PC-3 (cell line): Measurements from ENCODE around the gene EXOC8.

Source experiments
- CTCF ChIP-seq: fragments of 300-600 bp; sonication (generic); conservative IDR thresholded peaks from 2 replicates; pipeline ENCODE4 v1.5.1; 2017; ENCODE audit warnings: antibody characterized with exemption, low read depth, mild to moderate bottlenecking, low read length
- EZH2 ChIP-seq: fragments of 300-600 bp; sonication (generic); IDR thresholded peaks from one replicate; pipeline ENCODE4 v1.6.1; 2017; ENCODE audit warnings: antibody characterized with exemption, mild to moderate bottlenecking, low read length; ENCODE audit not compliant: unreplicated experiment
- EZH2phosphoT487 ChIP-seq: fragments of 300-600 bp; sonication (generic); IDR thresholded peaks from 2 replicates; pipeline ENCODE4 v1.6.1; 2018; ENCODE audit warnings: mild to moderate bottlenecking, antibody characterized with exemption, low read length, borderline replicate concordance

GRCh38 chr1:231324660-231325059, 13.0 kb downstream of the EXOC8 start:
- no peak for TF ChIP-seq CTCF
- no peak for TF ChIP-seq EZH2phosphoT487
- no peak for TF ChIP-seq EZH2
